Vagina (tissue), 2 donors: Measurements from ENCODE around the gene HSD17B2. TPM values are rescaled to one million over a fixed set of nuclear protein-coding genes. Genes with fewer than 3 reads are reported as not detected.
A peak's percentile ranks its signal among the peaks of the same experiment; 100 is the strongest.

Source experiments
- DNase-seq, 2 donors: peaks; one replicate each; pipeline ENCODE4 v3.0.0-alpha.2; 2017; ENCODE audit errors: extremely low spot score in 2 of 2
- H3K27ac ChIP-seq: fragments of 200-600 bp; sonication (generic); one replicate; pipeline ENCODE4 v1.5.1; 2019
- H3K27me3 ChIP-seq: fragments of 200-600 bp; sonication (generic); one replicate; pipeline ENCODE4 v1.5.1; 2019
- H3K36me3 ChIP-seq, 2 donors: fragments of 200-600 bp; sonication (generic); one replicate each; pipeline ENCODE4 v1.5.1; 2017 to 2019
- H3K4me1 ChIP-seq: fragments of 200-600 bp; sonication (generic); one replicate; pipeline ENCODE4 v1.5.1; 2019
- H3K4me3 ChIP-seq, 2 donors: fragments of 200-600 bp; sonication (generic); 1 replicate in 1 of 2; 2 replicates in 1 of 2; pipeline ENCODE4 v1.5.1; 2016 to 2019
- H3K9me3 ChIP-seq: fragments of 200-600 bp; sonication (generic); one replicate; pipeline ENCODE4 v1.5.1; 2019
- CTCF ChIP-seq, 3 experiments: fragments of 450-650 bp in 2 of 3; fragments of 200-600 bp in 1 of 3; sonication (generic) in 1 of 3; IDR thresholded peaks; one replicate each; pipeline ENCODE4 v1.5.1; 2017 to 2019; ENCODE audit warnings: antibody characterized with exemption in 3 of 3, mild to moderate bottlenecking in 2 of 3, moderate library complexity in 2 of 3
- POLR2A ChIP-seq, 2 donors: fragments of 450-650 bp; IDR thresholded peaks; one replicate each; pipeline ENCODE4 v1.6.1; 2017; ENCODE audit warnings: antibody characterized with exemption in 2 of 2, mild to moderate bottlenecking in 2 of 2, moderate library complexity in 2 of 2
- POLR2AphosphoS5 ChIP-seq, 2 donors: sonication (generic); formaldehyde crosslinking; IDR thresholded peaks; one replicate each; pipeline ENCODE4 v1.9.0; 2017; ENCODE audit warnings: antibody characterized with exemption in 2 of 2, mild to moderate bottlenecking in 2 of 2, low read depth in 1 of 2; ENCODE audit not compliant: insufficient read depth in 1 of 2
- intact Hi-C: fragments of 100-400 bp; cut with DNase I; formaldehyde crosslinking; loops from one replicate; pipeline ENCODE4 v1.15.1; 2023
- total RNA-seq: library from RNA; depleted of rRNA; stranded (reverse); fragments of >200 nt; gene quantifications from one replicate; pipeline ENCODE4 v1.2.3, GENCODE V29; 2016

The HSD17B2 gene
- total RNA-seq, 1 donor from 2014 or later, result 2.9 TPM

DNA sequence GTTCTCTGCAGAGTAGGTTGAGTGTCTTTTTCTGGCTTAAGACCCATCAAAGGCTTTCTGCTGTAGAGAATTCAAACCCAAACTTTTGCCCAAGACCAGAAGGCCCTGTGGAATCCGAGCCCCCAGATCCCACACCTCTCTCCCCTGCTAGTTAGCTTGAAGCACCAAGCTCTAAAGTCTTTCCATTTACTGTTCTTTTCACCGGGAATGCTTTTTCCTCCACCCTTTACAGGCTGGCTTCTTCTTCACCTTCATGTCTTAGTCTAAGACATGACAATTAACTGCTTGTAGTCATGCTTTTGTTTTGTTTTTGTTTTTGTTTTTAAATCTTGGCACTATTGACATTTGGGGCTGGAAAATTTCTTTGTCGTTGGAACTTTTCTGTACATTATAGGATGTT is 15.5 kb downstream of the HSD17B2 start:
- H3K36me3 ChIP-seq, result no peaks in the 10 kb centered on the region
- intact Hi-C loops, result no loop called here
- H3K27me3 ChIP-seq, result no peaks in the 10 kb centered on the region
- H3K9me3 ChIP-seq, result no peaks in the 10 kb centered on the region
- H3K27ac ChIP-seq, result no peak overlapping the region
- DNase-seq, result no peak
- H3K4me1 ChIP-seq, result peaks cover 8% of the 10 kb centered on the region
- no peak overlapping the region for H3K4me3 ChIP-seq
- TF ChIP-seq CTCF (IDR thresholded peaks at IDR 0.05), result no peak
- no peak for TF ChIP-seq POLR2A (IDR thresholded peaks at IDR 0.05)
- no peak for TF ChIP-seq POLR2AphosphoS5 (IDR thresholded peaks at IDR 0.05; ENCODE audit: insufficient read depth in 1 of 2, low read depth in 1 of 2)

DNA sequence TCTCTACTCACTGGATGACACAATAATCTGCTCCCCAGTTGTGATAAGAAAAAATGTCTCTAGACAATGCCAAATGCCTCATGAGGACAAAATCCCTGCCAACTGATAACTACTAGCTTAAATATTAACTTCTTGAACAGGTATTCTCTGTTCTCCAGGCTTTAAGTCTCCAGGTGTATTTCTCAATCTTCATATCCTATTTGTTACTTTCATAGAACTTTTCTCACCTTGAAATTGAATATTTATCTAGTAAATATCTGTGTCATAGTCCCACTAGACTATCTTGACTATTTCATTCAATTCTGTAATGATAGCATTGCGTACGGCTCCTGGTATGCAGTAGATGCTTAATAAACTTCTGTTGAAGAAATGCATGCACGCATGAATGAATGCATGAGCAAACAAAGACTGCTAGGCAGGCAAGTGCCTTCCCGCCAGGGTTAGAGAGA is 15.9 kb downstream of the HSD17B2 start:
- no peak for TF ChIP-seq POLR2AphosphoS5 (IDR thresholded peaks at IDR 0.05; ENCODE audit: insufficient read depth in 1 of 2, low read depth in 1 of 2)
- TF ChIP-seq CTCF (IDR thresholded peaks at IDR 0.05), result no peak
- TF ChIP-seq POLR2A (IDR thresholded peaks at IDR 0.05), result no peak
- Histone ChIP-seq H3K4me1 (peaks cover 12% of the 10 kb centered on the region), H3K27me3 (no peaks in the 10 kb centered on the region), H3K27ac (no peak overlapping the region), H3K9me3 (no peaks in the 10 kb centered on the region), H3K36me3 (no peaks in the 10 kb centered on the region), H3K4me3 (no peak overlapping the region)
- DNase-seq, result no peak
- intact Hi-C loops, result no loop called here

DNA sequence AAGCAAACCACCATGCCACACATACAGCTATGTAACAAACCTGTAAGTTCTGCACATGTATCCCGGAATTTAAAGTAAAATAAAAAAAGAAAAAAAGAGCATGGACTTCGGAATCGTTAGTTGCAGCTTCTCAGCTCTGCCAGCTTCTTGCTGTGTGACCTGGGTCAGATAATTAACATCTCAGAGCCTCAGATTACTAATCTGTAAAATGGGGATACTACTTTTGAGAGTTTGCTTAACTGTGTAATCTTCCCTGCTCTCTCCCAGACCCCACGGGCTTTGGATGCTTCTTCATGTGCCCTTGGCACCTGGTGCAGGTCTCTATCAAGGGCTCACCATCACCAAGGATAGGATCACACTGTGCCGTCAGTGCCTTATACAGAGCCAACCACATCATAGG is 16.6 kb downstream of the HSD17B2 start:
- H3K27me3 ChIP-seq, result no peaks in the 10 kb centered on the region
- H3K4me3 ChIP-seq, result no peak overlapping the region
- no peak overlapping the region for H3K27ac ChIP-seq
- no peaks in the 10 kb centered on the region for H3K9me3 ChIP-seq
- no peak for TF ChIP-seq CTCF (IDR thresholded peaks at IDR 0.05)
- peaks cover 12% of the 10 kb centered on the region for H3K4me1 ChIP-seq
- intact Hi-C loops, result no loop called here
- DNase-seq, result no peak
- H3K36me3 ChIP-seq, result no peaks in the 10 kb centered on the region

GRCh38 chr16:82055117-82055516 is 20.1 kb downstream of the HSD17B2 start:
- TF ChIP-seq POLR2AphosphoS5 (IDR thresholded peaks at IDR 0.05; ENCODE audit: insufficient read depth in 1 of 2, low read depth in 1 of 2) (no peak), POLR2A (IDR thresholded peaks at IDR 0.05) (no peak), CTCF (IDR thresholded peaks at IDR 0.05) (no peak)
- no peak for DNase-seq
- Histone ChIP-seq H3K9me3 (no peaks in the 10 kb centered on the region), H3K27ac (no peak overlapping the region), H3K4me3 (no peak overlapping the region), H3K36me3 (no peaks in the 10 kb centered on the region), H3K4me1 (peaks cover 23% of the 10 kb centered on the region), H3K27me3 (no peaks in the 10 kb centered on the region)
- intact Hi-C loops, result no loop called here

DNA sequence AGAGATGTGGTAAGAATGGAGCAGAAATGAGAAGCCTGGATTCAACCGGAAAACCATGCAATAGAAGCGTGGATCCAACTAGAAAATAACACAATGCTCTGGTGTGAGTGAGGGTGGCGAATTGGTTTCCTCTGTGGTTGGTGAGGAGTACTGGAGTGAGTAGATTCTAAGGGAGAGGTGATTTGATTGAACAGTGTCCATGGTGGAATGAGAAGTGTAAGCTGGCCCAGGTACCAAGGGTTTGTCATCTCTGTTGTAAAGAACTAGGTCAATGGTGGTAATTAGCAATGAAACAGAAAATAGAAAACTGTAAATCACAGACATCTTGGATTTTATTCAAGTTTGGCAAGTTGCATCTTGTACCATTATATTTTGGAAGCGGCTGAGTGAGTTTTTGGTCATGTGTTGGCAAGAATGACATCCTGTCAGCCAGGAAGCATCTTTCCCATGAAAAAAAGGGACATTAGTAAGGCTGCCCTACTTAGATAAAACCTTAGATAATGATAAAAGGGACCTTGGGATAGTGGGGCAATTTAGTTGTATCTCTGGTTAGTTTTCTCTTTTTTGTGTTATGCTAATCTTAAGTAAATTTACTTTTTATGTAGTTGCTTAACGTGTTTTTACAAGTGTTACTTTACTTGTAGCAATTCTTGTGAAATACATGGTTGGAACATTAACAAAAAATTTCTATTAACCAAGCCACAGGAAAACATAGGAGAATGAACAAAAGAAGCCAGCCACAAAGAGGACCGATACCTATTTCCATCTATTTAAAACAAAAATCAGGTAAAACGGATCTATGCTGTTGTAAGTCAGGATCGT is 20.9 kb downstream of the HSD17B2 start:
- intact Hi-C loops, result no loop called here
- TF ChIP-seq POLR2AphosphoS5 (IDR thresholded peaks at IDR 0.05; ENCODE audit: insufficient read depth in 1 of 2, low read depth in 1 of 2), result peak; percentile 13 to 85
- TF ChIP-seq CTCF (IDR thresholded peaks at IDR 0.05), result no peak
- Histone ChIP-seq H3K27ac (peak overlapping the region; percentile 31), H3K4me3 (no peak overlapping the region), H3K36me3 (no peaks in the 10 kb centered on the region), H3K9me3 (no peaks in the 10 kb centered on the region), H3K4me1 (peaks cover 23% of the 10 kb centered on the region), H3K27me3 (no peaks in the 10 kb centered on the region)
- no peak for DNase-seq
